Right lung (tissue), 10 donors: ENCODE measurements around the gene STEAP2. TPM values are rescaled to one million over a fixed set of nuclear protein-coding genes. Genes with fewer than 3 reads are reported as not detected.
"Not testable (repeated sequence)": the region's sequence is repeated elsewhere in the genome, so short reads cannot be mapped to it uniquely, and the experiment has no call there.

Source experiments
- DNase-seq, 2 donors: peaks; one replicate each; pipeline ENCODE4 v3.0.0-alpha.2; 2013
- long read RNA-seq, 8 donors: transcript quantifications; one replicate each; lab custom pipeline, GENCODE V29; 2026
- polyA plus RNA-seq, 5 donors: library from polyadenylated mRNA; unstranded; fragments of 120-200 nt; gene quantifications; one replicate each; pipeline versions ENCODE4 v1.2.1 to v1.2.3, GENCODE V29; 2013; ENCODE audit warnings: inconsistent platforms in 1 of 5, low replicate concordance in 1 of 5; ENCODE audit not compliant: insufficient read length in 5 of 5, insufficient read depth in 1 of 5

STEAP2 gene
- polyA plus RNA-seq, result 10 to 100 TPM in 1 of 5 donors, 1 to 10 TPM in 4; 4.2 to 12.9 (median 5.7) TPM
- long read RNA-seq, donor 1, full-length matches to known transcripts, result 1 of 1 reads
- long read RNA-seq, donor 1, partial matches to known transcripts, result 0 of 1 reads
- long read RNA-seq, donor 1, other reads (novel, unspliced or antisense), result 0 of 1 reads
- long read RNA-seq, donor 2, full-length matches to known transcripts, result 1 of 1 reads
- long read RNA-seq, donor 2, partial matches to known transcripts, result 0 of 1 reads
- long read RNA-seq, donor 2, other reads (novel, unspliced or antisense), result 0 of 1 reads
- long read RNA-seq, donor 3, full-length matches to known transcripts, result 2 of 2 reads
- long read RNA-seq, donor 3, partial matches to known transcripts, result 0 of 2 reads
- long read RNA-seq, donor 3, other reads (novel, unspliced or antisense), result 0 of 2 reads
- long read RNA-seq, donor 4, result 0 reads
- long read RNA-seq, donor 5, result 0 reads
- long read RNA-seq, donor 6, result 0 reads
- long read RNA-seq, donor 7, full-length matches to known transcripts, result 1 of 1 reads
- long read RNA-seq, donor 7, partial matches to known transcripts, result 0 of 1 reads
- long read RNA-seq, donor 7, other reads (novel, unspliced or antisense), result 0 of 1 reads
- long read RNA-seq, donor 8, result 0 reads

GRCh38 chr7:90211391-90212148 lies at the start of gene STEAP2:
TSS of gene STEAP2 (plus strand) at chr7:90211740. CDS start at chr7:90225083, 13,343 bp downstream.
- peak; percentile 90 to 91 for DNase-seq

- no peak for DNase-seq
These were observed 48.0 kb upstream of the STEAP2 start for GRCh38 chr7:90163534-90163933.

GRCh38 chr7:90165724-90166123 lies 45.8 kb upstream of the STEAP2 start:
- peak in 1 of 2 donors; percentile 6 for DNase-seq

GRCh38 chr7:90166153-90166552 lies 45.4 kb upstream of the STEAP2 start:
- no peak for DNase-seq

GRCh38 chr7:90167361-90167760 lies 44.2 kb upstream of the STEAP2 start:
- no peak for DNase-seq

GRCh38 chr7:90169891-90170290 lies 41.6 kb upstream of the STEAP2 start:
- DNase-seq, result no peak

- no peak for DNase-seq
These were observed 39.4 kb upstream of the STEAP2 start for GRCh38 chr7:90172121-90172520.

- DNase-seq, result no peak
These were observed 38.9 kb upstream of the STEAP2 start for GRCh38 chr7:90172624-90173023.

GRCh38 chr7:90173127-90173844 lies 38.3 kb upstream of the STEAP2 start:
- DNase-seq, result no peak

GRCh38 chr7:90175667-90176066 lies 35.9 kb upstream of the STEAP2 start:
- no peak for DNase-seq

GRCh38 chr7:90176195-90176594 lies 35.3 kb upstream of the STEAP2 start:
- DNase-seq, result no peak

- no peak for DNase-seq
These were observed 33.4 kb upstream of the STEAP2 start for GRCh38 chr7:90178166-90178565.

- DNase-seq, result no peak
These were observed 32.8 kb upstream of the STEAP2 start for GRCh38 chr7:90178679-90179278.

- DNase-seq, result no peak
These were observed 31.4 kb upstream of the STEAP2 start for GRCh38 chr7:90180011-90180585.

GRCh38 chr7:90180649-90181048 lies 30.9 kb upstream of the STEAP2 start:
- DNase-seq, result no peak

GRCh38 chr7:90181485-90181884 lies 30.1 kb upstream of the STEAP2 start:
- DNase-seq, result no peak

- DNase-seq, result not testable (repeated sequence)
These were observed 25.2 kb upstream of the STEAP2 start for GRCh38 chr7:90186290-90186689.

GRCh38 chr7:90187507-90188050 lies 24.0 kb upstream of the STEAP2 start:
- DNase-seq, result no peak

- DNase-seq, result no peak
These were observed 23.3 kb upstream of the STEAP2 start for GRCh38 chr7:90188281-90188680.

GRCh38 chr7:90190995-90191394 lies 20.5 kb upstream of the STEAP2 start:
- no peak for DNase-seq

- no peak for DNase-seq
These were observed 19.9 kb upstream of the STEAP2 start for GRCh38 chr7:90191648-90192047.
